ENCODE data around the gene NCLN. TPM values are rescaled to one million over a fixed set of nuclear protein-coding genes. Genes with fewer than 3 reads are reported as not detected.
"Not testable (repeated sequence)": the region's sequence is repeated elsewhere in the genome, so short reads cannot be mapped to it uniquely, and the experiment has no call there.

Gene NCLN
- total and polyA plus RNA-seq, 9 donors = 5.3 to 43.6 (median 22.1) TPM

DNA sequence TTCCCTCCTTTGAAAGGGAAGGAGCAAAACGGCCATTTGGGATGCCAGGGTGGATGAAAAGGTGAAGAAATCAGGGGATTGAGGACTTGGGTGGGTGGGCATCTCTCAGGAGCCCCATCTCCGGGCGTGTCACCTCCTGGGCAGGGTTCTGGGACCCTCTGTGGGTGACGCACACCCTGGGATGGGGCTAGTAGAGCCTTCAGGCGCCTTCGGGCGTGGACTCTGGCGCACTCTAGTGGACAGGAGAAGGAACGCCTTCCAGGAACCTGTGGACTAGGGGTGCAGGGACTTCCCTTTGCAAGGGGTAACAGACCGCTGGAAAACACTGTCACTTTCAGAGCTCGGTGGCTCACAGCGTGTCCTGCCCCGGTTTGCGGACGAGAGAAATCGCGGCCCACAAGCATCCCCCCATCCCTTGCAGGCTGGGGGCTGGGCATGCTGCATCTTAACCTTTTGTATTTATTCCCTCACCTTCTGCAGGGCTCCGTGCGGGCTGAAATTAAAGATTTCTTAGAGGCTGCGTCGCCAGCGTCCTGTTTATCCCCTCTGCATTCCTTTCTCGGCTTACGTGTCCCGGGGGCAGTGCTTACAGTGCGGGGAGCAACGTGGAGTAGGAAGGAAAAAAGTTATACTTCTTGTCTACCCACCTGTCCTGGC lies 22.4 kb upstream of the NCLN start:
- no peak overlapping the region for H3K27ac ChIP-seq
- peaks cover 2% of the 10 kb centered on the region for H3K4me1 ChIP-seq (ENCODE audit: insufficient read depth)
- H3K27me3 ChIP-seq = no peaks in the 10 kb centered on the region
- no peak for TF ChIP-seq POLR2A (IDR thresholded peaks at IDR 0.05)
- TF ChIP-seq, protein P1, sequence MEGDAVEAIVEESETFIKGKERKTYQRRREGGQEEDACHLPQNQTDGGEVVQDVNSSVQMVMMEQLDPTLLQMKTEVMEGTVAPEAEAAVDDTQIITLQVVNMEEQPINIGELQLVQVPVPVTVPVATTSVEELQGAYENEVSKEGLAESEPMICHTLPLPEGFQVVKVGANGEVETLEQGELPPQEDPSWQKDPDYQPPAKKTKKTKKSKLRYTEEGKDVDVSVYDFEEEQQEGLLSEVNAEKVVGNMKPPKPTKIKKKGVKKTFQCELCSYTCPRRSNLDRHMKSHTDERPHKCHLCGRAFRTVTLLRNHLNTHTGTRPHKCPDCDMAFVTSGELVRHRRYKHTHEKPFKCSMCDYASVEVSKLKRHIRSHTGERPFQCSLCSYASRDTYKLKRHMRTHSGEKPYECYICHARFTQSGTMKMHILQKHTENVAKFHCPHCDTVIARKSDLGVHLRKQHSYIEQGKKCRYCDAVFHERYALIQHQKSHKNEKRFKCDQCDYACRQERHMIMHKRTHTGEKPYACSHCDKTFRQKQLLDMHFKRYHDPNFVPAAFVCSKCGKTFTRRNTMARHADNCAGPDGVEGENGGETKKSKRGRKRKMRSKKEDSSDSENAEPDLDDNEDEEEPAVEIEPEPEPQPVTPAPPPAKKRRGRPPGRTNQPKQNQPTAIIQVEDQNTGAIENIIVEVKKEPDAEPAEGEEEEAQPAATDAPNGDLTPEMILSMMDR (IDR thresholded peaks at IDR 0.05) = peak; percentile 81 to 90 (median 89)
- TF ChIP-seq EP300 (IDR thresholded peaks at IDR 0.05) = no peak
- no peaks in the 10 kb centered on the region for H3K36me3 ChIP-seq
- DNase-seq = peak; percentile 62 to 77 (median 74)
- no peaks in the 10 kb centered on the region for H3K9me3 ChIP-seq
- no peak overlapping the region for H3K4me3 ChIP-seq
- intact Hi-C loops (cut with DNase I) = loop anchor here in 3 of 4 donors (1.0 to 5.0 kb wide), 4 partner anchors 86 to 206 kb away; no protein-coding TSS in a partner anchor
- 3 to 5% (median 4%) methylated on average over 27 of the region's 27 CpGs for WGBS, 3 donors

DNA sequence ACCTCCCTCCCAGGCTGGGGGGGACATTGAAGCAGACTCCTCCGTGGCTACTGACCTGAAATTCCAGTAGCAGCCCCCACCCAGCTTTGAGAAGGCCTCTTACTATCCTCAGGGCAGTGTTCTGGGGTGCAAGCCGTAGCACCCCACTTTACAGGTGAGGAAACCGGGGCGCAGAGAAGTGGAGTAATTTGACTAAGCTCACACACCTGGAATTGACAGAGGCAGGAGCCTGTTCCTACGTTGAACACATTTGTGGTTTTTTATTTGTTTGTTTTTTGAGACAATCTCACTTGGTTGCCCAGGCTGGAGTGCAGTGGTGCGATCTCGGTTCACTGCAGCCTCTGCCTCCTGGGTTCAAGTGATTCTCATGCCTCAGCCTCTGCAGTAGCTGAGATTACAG lies 21.8 kb upstream of the NCLN start:
- no peaks in the 10 kb centered on the region for H3K27me3 ChIP-seq
- no peak overlapping the region for H3K4me3 ChIP-seq
- TF ChIP-seq EP300 (IDR thresholded peaks at IDR 0.05) = no peak
- TF ChIP-seq, protein P1 (IDR thresholded peaks at IDR 0.05) = no peak
- TF ChIP-seq POLR2A (IDR thresholded peaks at IDR 0.05) = no peak
- no peaks in the 10 kb centered on the region for H3K9me3 ChIP-seq
- intact Hi-C loops (cut with DNase I) = loop anchor here in 3 of 4 donors (1.0 to 5.0 kb wide), 4 partner anchors 87 to 207 kb away; no protein-coding TSS in a partner anchor
- no peak overlapping the region for H3K27ac ChIP-seq
- peaks cover 2% of the 10 kb centered on the region for H3K4me1 ChIP-seq (ENCODE audit: insufficient read depth)
- 52 to 63% (median 59%) methylated on average over 7 of the region's 7 CpGs for WGBS, 3 donors
- no peak for DNase-seq
- no peaks in the 10 kb centered on the region for H3K36me3 ChIP-seq

DNA sequence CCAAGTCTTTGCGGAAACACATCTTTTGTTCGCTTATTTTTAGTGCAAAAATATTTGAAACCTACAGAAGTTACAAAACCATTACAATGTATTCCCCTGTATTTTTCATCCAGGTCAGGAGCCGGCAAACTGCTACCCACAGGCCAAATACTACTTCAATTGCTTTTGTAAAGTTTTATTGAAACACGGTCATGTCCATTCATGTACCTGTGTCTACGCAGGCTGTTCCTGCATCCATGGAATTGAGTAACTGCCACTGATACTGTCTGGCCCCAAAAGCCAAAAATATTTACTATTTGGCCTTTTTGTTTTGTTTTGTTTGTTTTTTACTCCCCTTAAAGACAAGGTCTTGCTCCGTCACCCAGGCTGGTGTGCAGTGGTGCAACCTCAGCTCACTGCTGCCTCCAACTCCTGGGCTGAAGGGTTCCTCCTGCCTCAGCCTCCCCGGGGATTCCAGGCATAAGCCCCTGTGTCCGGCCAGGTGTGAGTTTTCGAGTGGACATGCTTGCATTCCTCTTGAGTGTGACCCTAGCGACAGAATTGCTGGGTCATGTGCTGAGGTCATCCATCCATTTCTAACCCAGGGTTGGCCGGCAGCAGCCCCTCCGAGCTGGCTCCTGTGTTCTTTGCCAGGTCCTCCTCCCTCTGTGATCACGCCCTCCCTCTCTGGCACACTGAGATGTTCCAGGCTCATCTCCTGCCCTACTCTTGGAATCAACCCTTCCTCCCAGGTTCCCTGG lies 18.0 kb upstream of the NCLN start:
- intact Hi-C loops (cut with DNase I) = no loop called here
- Histone ChIP-seq H3K4me3 (no peak overlapping the region), H3K27me3 (no peaks in the 10 kb centered on the region), H3K36me3 (no peaks in the 10 kb centered on the region), H3K9me3 (no peaks in the 10 kb centered on the region), H3K27ac (no peak overlapping the region), H3K4me1 (ENCODE audit: insufficient read depth) (peaks cover 2% of the 10 kb centered on the region)
- no peak for DNase-seq
- WGBS, 3 donors = 52 to 63% (median 62%) methylated on average over 13 of the region's 13 CpGs
- TF ChIP-seq EP300 (IDR thresholded peaks at IDR 0.05) = no peak
- TF ChIP-seq, protein P1 (IDR thresholded peaks at IDR 0.05) = no peak

DNA sequence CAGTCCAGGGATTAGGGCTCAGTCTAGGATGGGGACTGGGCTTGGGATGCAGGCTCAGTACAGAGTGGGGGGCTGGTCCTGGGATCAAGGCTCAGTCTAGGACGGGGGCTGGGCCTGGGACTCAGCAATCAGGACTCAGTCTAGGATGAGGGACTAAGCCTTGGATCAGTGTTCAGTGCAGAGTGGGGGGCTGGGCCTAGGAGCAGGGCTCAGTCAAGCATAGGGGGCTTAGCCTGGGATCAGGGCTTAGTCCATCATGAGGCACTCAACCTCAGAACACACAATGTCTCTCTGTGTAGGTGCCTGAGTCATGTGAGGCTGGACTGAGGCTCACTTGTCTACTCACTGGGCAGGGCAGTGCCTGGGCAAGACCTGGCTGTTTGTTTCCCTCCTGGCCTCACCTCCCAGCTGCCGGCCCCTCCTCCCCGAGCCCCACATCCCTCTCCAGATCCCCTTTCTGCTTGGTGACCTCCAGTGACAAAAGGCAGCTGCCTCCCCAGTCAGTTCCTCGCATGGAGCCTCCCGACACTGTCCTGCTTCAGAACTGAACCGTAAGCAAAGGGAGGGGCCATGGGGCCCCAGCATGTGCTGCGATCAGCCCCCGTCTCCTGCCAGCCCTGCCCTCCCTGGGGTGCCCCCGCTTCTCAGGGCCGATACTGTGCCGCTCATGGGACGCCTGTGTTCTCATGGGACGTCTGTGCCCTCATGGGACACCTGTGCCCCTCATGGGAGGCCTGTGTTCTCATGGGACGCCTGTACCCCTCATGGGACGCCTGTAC lies 13.6 kb upstream of the NCLN start:
- no peaks in the 10 kb centered on the region for H3K4me1 ChIP-seq (ENCODE audit: insufficient read depth)
- DNase-seq = no peak

DNA sequence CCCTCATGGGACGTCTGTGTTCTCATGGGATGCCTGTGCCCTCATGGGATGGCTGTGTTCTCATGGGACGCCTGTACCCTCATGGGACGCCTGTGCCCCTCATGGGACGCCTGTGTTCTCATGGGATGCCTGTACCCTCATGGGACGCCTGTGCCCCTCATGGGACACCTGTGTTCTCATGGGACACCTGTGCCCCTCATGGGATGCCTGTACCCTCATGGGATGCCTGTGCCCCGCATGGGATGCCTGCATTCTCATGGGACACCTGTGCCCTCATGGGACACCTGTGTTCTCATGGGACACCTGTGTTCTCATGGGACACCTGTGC lies 13.1 kb upstream of the NCLN start:
- H3K27me3 ChIP-seq; H3K4me1 ChIP-seq (ENCODE audit: insufficient read depth); H3K4me3 ChIP-seq; intact Hi-C loops (cut with DNase I); H3K27ac ChIP-seq; DNase-seq; H3K36me3 ChIP-seq; H3K9me3 ChIP-seq: not testable (repeated sequence)
- WGBS, 3 donors = 76 to 79% (median 76%) methylated on average over 6 of the region's 6 CpGs

More for the DNA sequence above, 13.6 kb upstream of the NCLN start:
- H3K27ac ChIP-seq = no peak overlapping the region
- intact Hi-C loops (cut with DNase I) = no loop called here
- no peaks in the 10 kb centered on the region for H3K36me3 ChIP-seq
- WGBS, 3 donors = 84 to 88% (median 86%) methylated on average over 15 of the region's 15 CpGs
- no peaks in the 10 kb centered on the region for H3K27me3 ChIP-seq
- TF ChIP-seq, protein P1 (IDR thresholded peaks at IDR 0.05) = no peak
- TF ChIP-seq POLR2A (IDR thresholded peaks at IDR 0.05) = no peak
- no peak for TF ChIP-seq EP300 (IDR thresholded peaks at IDR 0.05)
- no peak overlapping the region for H3K4me3 ChIP-seq
- H3K9me3 ChIP-seq = no peaks in the 10 kb centered on the region
